ENCODE data around the gene RNASE7. TPM values are rescaled to one million over a fixed set of nuclear protein-coding genes. Genes with fewer than 3 reads are reported as not detected.

Gene RNASE7
- total RNA-seq, 2 experiments from 2014 or later, result not detected

GRCh38 chr14:21081521-21082142, 39.5 kb downstream of the RNASE7 start:
- no peaks in the 10 kb centered on the region for H3K9me2 ChIP-seq (ENCODE audit: insufficient read depth, low read length)
- no peaks in the 10 kb centered on the region for H4K20me1 ChIP-seq (ENCODE audit: insufficient read depth, low read length)
- DNase-seq (ENCODE audit: low spot score), result no peak
- intact Hi-C loops (cut with micrococcal nuclease; ENCODE audit: unreplicated experiment), result no loop called here
- no peaks in the 10 kb centered on the region for H3K4me1 ChIP-seq (ENCODE audit: insufficient read depth, low read length, poor library complexity, severe bottlenecking)
- ChIA-PET POLR2A (no interaction called here), CTCF (ENCODE audit: unreplicated experiment) (no interaction called here)
- H3K4me3 ChIP-seq (ENCODE audit: low read depth, low read length, poor library complexity, severe bottlenecking), result no peak overlapping the region
- TF ChIP-seq CTCF (conservative IDR thresholded peaks at IDR 0.05; ENCODE audit: low read length) (no peak), EZH2phosphoT487 (IDR thresholded peaks at IDR 0.05; ENCODE audit: borderline replicate concordance, low read depth, low read length) (no peak)
- no peaks in the 10 kb centered on the region for H3K79me2 ChIP-seq (ENCODE audit: insufficient read depth, low read depth, low read length)
- no peaks in the 10 kb centered on the region for H3K36me3 ChIP-seq (ENCODE audit: insufficient read depth, low read length)
- no peaks in the 10 kb centered on the region for H3K9me3 ChIP-seq (ENCODE audit: low read length)
- no peak overlapping the region for H3K27ac ChIP-seq (ENCODE audit: low read depth, low read length, poor library complexity, severe bottlenecking)
- H3K4me2 ChIP-seq (ENCODE audit: low read length), result no peak overlapping the region
- H2AFZ ChIP-seq (ENCODE audit: low read length), result no peak overlapping the region
- BruUV-seq (replicated peaks), result no TSS peak

GRCh38 chr14:21083565-21084325, 41.6 kb downstream of the RNASE7 start:
- peaks cover 11% of the 10 kb centered on the region for H3K4me1 ChIP-seq (ENCODE audit: insufficient read depth, low read length, poor library complexity, severe bottlenecking)
- ChIA-PET CTCF (ENCODE audit: unreplicated experiment) (no interaction called here), POLR2A (interaction anchor here (1.0 kb wide), 1 partner anchor 13 kb away, joined by 3 read pairs; the partner anchor contains the start of gene ARHGEF40)
- no peaks in the 10 kb centered on the region for H3K79me2 ChIP-seq (ENCODE audit: insufficient read depth, low read depth, low read length)
- H2AFZ ChIP-seq (ENCODE audit: low read length), result no peak overlapping the region
- no peaks in the 10 kb centered on the region for H3K9me3 ChIP-seq (ENCODE audit: low read length)
- no peaks in the 10 kb centered on the region for H3K9me2 ChIP-seq (ENCODE audit: insufficient read depth, low read length)
- DNase-seq (ENCODE audit: low spot score), result no peak
- no TSS peak for BruUV-seq (replicated peaks)
- no peak overlapping the region for H3K4me3 ChIP-seq (ENCODE audit: low read depth, low read length, poor library complexity, severe bottlenecking)
- intact Hi-C loops (cut with micrococcal nuclease; ENCODE audit: unreplicated experiment), result no loop called here
- no peak overlapping the region for H3K27ac ChIP-seq (ENCODE audit: low read depth, low read length, poor library complexity, severe bottlenecking)
- no peaks in the 10 kb centered on the region for H3K36me3 ChIP-seq (ENCODE audit: insufficient read depth, low read length)
- no peak overlapping the region for H3K4me2 ChIP-seq (ENCODE audit: low read length)
- no peaks in the 10 kb centered on the region for H4K20me1 ChIP-seq (ENCODE audit: insufficient read depth, low read length)
- TF ChIP-seq EZH2phosphoT487 (IDR thresholded peaks at IDR 0.05; ENCODE audit: borderline replicate concordance, low read depth, low read length), result no peak
- TF ChIP-seq CTCF (conservative IDR thresholded peaks at IDR 0.05; ENCODE audit: low read length), result no peak

- Histone ChIP-seq H3K4me3 (ENCODE audit: low read depth, low read length, poor library complexity, severe bottlenecking) (no peak overlapping the region), H3K36me3 (ENCODE audit: insufficient read depth, low read length) (no peaks in the 10 kb centered on the region), H3K4me2 (ENCODE audit: low read length) (no peak overlapping the region), H3K79me2 (ENCODE audit: insufficient read depth, low read depth, low read length) (no peaks in the 10 kb centered on the region), H2AFZ (ENCODE audit: low read length) (no peak overlapping the region), H3K9me2 (ENCODE audit: insufficient read depth, low read length) (no peaks in the 10 kb centered on the region), H3K4me1 (ENCODE audit: insufficient read depth, low read length, poor library complexity, severe bottlenecking) (peaks cover 11% of the 10 kb centered on the region), H4K20me1 (ENCODE audit: insufficient read depth, low read length) (no peaks in the 10 kb centered on the region), H3K27ac (ENCODE audit: low read depth, low read length, poor library complexity, severe bottlenecking) (no peak overlapping the region), H3K9me3 (ENCODE audit: low read length) (no peaks in the 10 kb centered on the region)
- intact Hi-C loops (cut with micrococcal nuclease; ENCODE audit: unreplicated experiment), result no loop called here
- CTCF ChIA-PET (ENCODE audit: unreplicated experiment), result no interaction called here
- DNase-seq (ENCODE audit: low spot score), result no peak
- no peak for TF ChIP-seq EZH2phosphoT487 (IDR thresholded peaks at IDR 0.05; ENCODE audit: borderline replicate concordance, low read depth, low read length)
- TF ChIP-seq CTCF (conservative IDR thresholded peaks at IDR 0.05; ENCODE audit: low read length), result no peak
- BruUV-seq (replicated peaks), result no TSS peak
- POLR2A ChIA-PET, result interaction anchor here (1.0 kb wide), 1 partner anchor 14 kb away, joined by 3 read pairs; the partner anchor contains the start of gene ARHGEF40
These were observed 42.2 kb downstream of the RNASE7 start for GRCh38 chr14:21084396-21084795.

Data from OCI-LY7 (cell line).